Skin of body (tissue), 2 donors: ENCODE measurements around the gene THBS1. TPM values are rescaled to one million over a fixed set of nuclear protein-coding genes. Genes with fewer than 3 reads are reported as not detected.
A peak's percentile ranks its signal among the peaks of the same experiment; 100 is the strongest.

Experiments
- DNase-seq: peaks from one replicate; lab custom pipeline; 2025; lab: John Stamatoyannopoulos, UW
- total RNA-seq: library from RNA; depleted of rRNA; stranded (reverse); fragments of >200 nt; gene quantifications from one replicate; pipeline ENCODE4 v1.2.3, GENCODE V29; 2014

THBS1 gene
- 291 TPM for total RNA-seq

- DNase-seq, result peak; percentile 92
Measured at GRCh38 chr15:39580485-39581241, at the start of gene THBS1. Gene THBS1 (plus strand): TSS chr15:39581079. CDS start chr15:39581858, 779 bp downstream.

- no peak for DNase-seq
Measured at GRCh38 chr15:39534996-39535395, 45.9 kb upstream of the THBS1 start.

- DNase-seq, result no peak
Measured at GRCh38 chr15:39535466-39535865, 45.4 kb upstream of the THBS1 start.

- DNase-seq, result no peak
Measured at GRCh38 chr15:39538936-39539335, 41.9 kb upstream of the THBS1 start.

- no peak for DNase-seq
Measured at GRCh38 chr15:39539466-39539865, 41.4 kb upstream of the THBS1 start.

GRCh38 chr15:39539973-39540558 lies 40.8 kb upstream of the THBS1 start:
- no peak for DNase-seq

- DNase-seq, result no peak
Measured at GRCh38 chr15:39542385-39543065, 38.4 kb upstream of the THBS1 start.

- DNase-seq, result no peak
Measured at GRCh38 chr15:39543651-39544050, 37.2 kb upstream of the THBS1 start.

GRCh38 chr15:39546842-39547241 lies 34.0 kb upstream of the THBS1 start:
- DNase-seq, result no peak

- DNase-seq, result no peak
Measured at GRCh38 chr15:39548561-39548960, 32.3 kb upstream of the THBS1 start.

- DNase-seq, result peak; percentile 29
Measured at GRCh38 chr15:39549912-39550311, 31.0 kb upstream of the THBS1 start.

GRCh38 chr15:39551476-39551875 lies 29.4 kb upstream of the THBS1 start:
- no peak for DNase-seq

GRCh38 chr15:39552556-39552955 lies 28.3 kb upstream of the THBS1 start:
- no peak for DNase-seq

- no peak for DNase-seq
Measured at GRCh38 chr15:39553947-39554693, 26.8 kb upstream of the THBS1 start.

- no peak for DNase-seq
Measured at GRCh38 chr15:39554746-39555387, 26.0 kb upstream of the THBS1 start.

GRCh38 chr15:39555885-39556284 lies 25.0 kb upstream of the THBS1 start:
- no peak for DNase-seq

- no peak for DNase-seq
Measured at GRCh38 chr15:39556461-39556860, 24.4 kb upstream of the THBS1 start.

- DNase-seq, result peak; percentile 7
Measured at GRCh38 chr15:39558421-39558820, 22.5 kb upstream of the THBS1 start.

- DNase-seq, result no peak
Measured at GRCh38 chr15:39564972-39565665, 15.8 kb upstream of the THBS1 start.

- no peak for DNase-seq
Measured at GRCh38 chr15:39565851-39566250, 15.0 kb upstream of the THBS1 start.

- no peak for DNase-seq
Measured at GRCh38 chr15:39573287-39573686, 7.6 kb upstream of the THBS1 start.
